Skin of body (tissue), 2 donors: ENCODE data around the gene PCNT. TPM values are rescaled to one million over a fixed set of nuclear protein-coding genes. Genes with fewer than 3 reads are reported as not detected.
"Not testable (repeated sequence)": the region's sequence is repeated elsewhere in the genome, so short reads cannot be mapped to it uniquely, and the experiment has no call there.

Experiments used
- DNase-seq: peaks from one replicate; lab custom pipeline; 2025; lab: John Stamatoyannopoulos, UW
- total RNA-seq: library from RNA; depleted of rRNA; stranded (reverse); fragments of >200 nt; gene quantifications from one replicate; pipeline ENCODE4 v1.2.3, GENCODE V29; 2014

PCNT gene
- total RNA-seq, 1 donor from 2014 or later = 27.8 TPM

- DNase-seq = no peak
These were observed 120.0 kb downstream of the PCNT start for GRCh38 chr21:46443910-46444309.

DNA sequence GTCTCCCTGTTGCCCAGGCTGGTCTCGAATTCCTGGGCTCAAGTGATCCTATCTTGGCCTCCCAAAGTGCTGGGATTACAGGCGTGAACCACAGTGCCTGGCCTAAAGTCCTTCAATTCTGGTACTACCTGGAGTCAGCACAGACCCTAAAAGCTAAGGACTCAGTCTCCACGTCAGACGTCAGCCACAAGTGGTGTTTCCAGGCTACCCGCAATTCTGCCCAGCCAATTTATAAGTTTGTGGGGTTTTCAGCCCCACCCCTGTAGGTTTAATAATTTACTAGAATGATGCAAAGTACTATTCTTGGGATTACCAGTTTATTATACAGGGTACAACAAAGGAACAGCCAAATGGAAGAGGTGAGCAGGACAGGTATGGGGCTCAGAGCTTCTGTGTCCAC is 124.2 kb downstream of the PCNT start:
- no peak for DNase-seq

DNA sequence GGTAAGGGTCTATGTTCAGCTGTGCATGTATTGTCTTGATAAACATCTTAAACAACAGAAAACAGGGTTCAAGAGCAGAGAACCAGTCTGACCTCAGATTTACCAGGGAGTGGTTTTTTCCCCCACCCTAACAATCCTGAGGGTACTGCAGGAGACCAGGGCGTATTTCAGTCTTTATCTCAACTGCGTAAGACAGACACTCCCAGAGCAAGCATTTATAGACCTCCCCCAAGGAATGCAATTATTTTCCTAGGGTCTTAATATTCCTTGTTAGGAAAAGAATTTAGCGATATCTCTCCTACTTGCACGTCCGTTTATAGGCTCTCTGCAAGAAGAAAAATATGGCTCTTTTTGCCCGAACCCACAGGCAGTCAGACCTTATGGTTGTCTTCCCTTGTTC is 124.9 kb downstream of the PCNT start:
- DNase-seq = not testable (repeated sequence)

- no peak for DNase-seq
These were observed 128.8 kb downstream of the PCNT start for GRCh38 chr21:46452710-46453109.

DNA sequence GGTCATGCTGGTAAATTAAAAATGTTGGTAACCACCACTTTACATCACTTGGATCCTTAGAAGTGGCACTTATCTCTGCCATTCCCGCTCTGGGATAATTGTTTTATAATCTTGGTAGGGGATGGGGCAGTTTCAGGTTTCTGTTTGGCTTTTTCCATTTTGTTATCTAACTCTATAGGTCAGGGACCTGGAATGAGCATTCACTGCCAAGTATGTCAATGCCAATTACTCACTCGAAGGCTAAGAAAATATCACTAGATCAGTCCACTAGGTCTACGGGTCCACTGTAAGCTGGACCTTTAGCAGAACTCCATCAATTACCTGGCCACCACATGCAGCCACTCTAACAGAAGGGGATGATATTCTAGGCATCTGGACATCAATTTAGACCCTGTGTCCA is 130.2 kb downstream of the PCNT start:
- DNase-seq = no peak

DNA sequence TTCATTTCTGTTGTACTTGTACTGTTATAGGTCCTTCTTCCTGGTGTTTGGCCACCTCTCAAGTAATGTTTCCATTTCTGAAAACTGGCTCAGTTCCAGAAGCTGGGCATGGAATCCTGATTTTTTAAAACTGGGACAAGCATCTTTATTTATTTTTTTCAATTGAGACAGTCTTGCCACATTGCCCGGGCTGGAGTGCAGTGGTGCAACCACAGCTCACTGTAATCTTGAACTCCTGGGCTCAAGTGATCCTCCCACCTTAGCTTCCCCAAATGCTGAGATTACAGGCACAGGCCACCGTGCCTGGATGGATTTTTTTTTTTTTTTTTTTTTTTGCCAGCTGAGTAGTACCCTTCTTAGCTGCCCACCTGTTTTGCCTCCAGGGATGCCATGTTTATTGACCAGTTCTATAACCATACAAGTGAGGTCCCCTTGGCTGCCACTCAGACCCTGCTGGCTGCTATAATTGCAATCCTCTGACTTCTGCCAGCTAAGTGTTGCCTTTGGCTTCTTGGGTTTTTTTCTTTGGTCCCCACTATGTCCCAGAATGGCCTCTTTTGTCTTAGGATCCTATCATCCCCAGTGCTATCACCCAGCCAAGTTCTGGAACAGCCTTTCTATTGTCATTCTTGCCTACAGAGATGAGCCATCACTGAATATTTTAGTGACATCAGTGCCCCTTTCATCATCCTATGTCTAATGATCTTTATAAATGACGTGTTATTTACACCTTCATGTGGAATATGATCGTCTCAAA is 130.9 kb downstream of the PCNT start:
- DNase-seq = no peak

GRCh38 chr21:46455575-46456385 is 131.8 kb downstream of the PCNT start:
- peak; percentile 44 for DNase-seq

- no peak for DNase-seq
These were observed 132.8 kb downstream of the PCNT start for GRCh38 chr21:46456750-46457149.

DNA sequence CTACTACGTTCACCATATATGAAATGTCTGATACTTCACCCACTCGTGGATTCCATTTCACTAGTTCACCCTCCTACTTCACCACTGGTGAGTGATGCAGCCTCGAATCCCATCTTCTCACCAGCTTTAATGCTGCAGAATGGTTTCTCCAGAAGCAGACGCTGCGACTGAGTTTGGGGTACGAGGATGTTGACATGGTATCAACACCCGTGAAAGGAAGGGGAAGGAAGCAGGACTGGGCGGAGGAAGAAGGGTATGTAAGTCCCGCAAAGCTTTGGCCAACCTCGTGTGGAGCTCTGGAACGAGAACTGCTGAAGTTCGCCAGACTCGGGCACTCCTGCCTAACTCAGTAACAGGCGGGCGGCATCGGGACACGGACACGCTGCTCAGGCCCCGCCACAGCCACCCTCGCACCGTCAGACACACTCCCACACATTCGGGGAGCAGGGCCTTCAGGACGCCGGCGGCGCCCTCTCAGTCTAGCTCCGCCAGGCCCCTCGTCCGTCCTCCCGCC is 133.9 kb downstream of the PCNT start:
- DNase-seq = no peak

- DNase-seq = peak; percentile 97
These were observed 134.5 kb downstream of the PCNT start, which contains the start of gene DIP2A for GRCh38 chr21:46458315-46459023. Gene DIP2A, plus strand, starts transcription at chr21:46458891. Its CDS starts 241 bp downstream, at chr21:46459132.

GRCh38 chr21:46459024-46459355 is 135.0 kb downstream of the PCNT start:
- DNase-seq = no peak

DNA sequence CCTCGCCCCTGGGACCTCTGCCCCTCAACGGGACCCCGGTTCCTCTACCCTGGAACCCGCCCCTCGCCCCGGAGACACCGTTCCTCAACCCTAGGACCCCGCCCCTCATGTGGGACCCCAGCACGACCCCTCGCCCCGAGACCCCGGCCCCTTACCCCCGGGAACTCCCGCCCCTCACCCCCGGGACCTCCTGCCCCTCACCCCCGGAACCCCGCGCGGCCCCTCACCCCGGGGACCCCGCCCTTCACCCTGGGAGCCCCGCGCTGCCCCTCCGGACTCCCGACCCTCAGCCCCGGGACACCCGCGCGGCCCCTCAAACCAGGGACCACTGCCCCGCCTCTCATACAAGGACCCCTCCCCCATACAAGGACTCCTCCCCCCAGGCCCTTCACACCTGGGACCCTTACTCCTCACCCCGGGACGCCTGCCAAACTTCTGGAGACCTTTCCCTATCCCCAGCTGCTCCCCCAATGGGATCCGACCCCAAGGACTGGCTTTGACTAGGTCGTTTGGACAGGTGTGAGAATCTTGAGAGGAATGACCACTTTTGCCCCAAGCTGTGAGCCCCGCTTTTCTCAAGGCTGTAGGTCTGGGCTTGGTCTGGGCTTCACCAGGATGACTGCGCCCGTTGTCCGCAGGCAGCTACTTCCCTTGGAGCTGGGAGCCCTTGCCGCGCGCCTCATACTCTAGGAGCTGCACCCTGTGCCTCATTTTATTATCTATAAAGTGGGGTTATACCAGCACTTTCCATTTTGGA is 135.6 kb downstream of the PCNT start:
- no peak for DNase-seq

GRCh38 chr21:46461909-46462308 is 138.0 kb downstream of the PCNT start:
- DNase-seq = no peak

DNA sequence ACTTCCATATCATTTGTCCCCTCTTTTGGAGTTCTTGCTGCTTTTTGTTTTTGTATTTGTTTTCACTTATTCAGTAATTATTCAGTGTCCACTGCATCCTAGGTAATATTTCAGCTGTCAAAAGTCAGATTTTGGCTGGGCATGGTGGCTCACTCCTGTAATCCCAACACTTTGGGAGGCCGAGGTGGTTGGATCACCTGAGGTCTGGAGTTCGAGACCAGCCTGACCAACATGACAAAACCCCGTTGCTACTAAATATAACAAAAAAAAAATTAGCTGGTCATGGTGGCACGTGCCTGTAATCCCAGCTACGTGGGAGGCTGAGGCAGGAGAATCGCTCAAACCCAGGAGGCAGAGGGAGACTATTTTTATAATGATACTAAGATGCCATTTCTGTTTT is 141.2 kb downstream of the PCNT start:
- DNase-seq = not testable (repeated sequence)

DNA sequence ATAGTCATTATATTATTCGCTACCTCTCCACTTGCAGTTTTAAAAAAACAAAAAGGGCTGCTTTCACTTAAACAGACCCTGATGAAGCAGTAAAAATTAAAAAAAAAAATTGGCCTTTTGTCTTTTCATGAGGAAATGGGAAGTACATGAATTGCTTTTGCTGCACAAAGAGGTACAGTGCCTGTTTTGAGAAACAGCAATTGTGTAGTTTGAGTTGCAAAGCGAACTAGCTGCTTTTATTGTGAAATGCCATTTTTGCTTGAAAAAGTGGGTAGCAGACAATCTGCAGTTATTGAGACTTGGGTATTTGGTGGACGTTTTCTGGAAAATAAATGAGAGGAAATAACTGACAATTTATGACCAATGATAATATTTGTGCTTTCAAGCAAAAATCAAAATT is 141.7 kb downstream of the PCNT start:
- DNase-seq = no peak

DNA sequence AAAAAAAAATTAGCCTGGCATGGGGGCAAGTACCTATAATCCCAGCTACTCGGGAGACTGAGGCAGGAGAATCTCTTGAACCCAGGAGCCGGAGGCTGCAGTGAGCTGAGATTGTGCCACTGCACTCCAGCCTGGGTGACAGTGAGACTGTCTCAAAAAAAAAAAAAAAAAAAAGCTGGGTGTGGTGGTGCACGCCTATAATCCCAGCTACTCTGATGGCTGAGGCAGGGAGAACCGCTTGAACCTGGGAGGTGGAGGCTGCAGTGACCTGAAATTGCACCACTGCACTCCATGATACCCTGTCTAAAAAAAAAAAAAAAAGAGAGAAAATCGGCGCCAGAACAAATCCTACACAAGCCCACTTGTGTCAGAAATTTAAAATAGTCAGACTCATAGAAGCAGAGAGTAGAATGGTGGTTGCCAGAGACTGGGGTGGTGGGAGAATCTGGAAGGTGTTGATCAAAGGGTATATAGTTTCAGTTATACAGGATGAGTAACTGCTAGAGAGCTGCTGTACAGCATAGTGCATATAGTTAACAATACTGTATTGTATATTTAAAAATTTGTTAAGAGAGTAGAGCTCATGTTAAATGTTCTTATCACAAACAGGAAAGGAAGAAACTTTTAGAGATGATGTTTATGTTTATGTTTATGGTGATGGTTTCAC is 144.3 kb downstream of the PCNT start:
- DNase-seq = no peak

DNA sequence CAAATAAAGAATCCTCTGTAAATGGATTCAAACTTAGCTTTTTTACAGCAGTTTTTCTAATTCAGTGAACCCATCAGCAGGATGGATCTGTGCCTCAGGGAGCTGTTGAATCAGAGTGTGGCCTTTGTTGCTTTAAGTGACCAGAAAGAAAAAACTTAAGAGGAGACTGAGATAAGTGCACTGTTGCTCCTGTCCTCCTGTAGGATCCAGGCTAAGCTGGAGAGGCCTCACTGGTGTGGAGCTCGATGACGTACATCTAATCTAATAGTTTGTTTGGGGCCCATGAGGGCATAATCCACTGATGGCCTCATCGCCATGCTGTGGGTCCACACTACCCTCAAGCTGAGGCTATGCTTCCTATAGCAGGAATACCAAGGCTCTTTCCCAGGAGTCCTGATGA is 145.3 kb downstream of the PCNT start:
- no peak for DNase-seq

- no peak for DNase-seq
These were observed 147.6 kb downstream of the PCNT start for GRCh38 chr21:46471514-46471913.

DNA sequence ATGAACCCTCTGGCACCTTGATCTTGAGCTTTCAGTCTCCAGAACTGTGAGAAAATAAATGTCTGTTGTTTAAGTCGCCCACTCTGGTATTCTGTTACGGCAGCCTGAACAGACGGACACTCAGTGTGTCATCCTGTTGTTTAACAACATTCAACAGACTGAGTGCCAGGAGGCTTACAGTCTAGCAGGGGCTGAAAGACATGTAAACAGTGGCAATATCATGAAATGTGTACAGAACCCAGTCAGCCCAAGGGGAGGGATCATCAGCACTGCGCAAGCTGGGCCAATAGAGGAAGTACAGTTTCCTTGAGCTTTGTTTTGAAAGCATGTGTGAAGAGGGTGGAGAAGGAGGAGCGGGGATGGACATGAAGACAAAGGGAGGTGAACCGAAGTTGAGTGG is 148.3 kb downstream of the PCNT start:
- no peak for DNase-seq

GRCh38 chr21:46474382-46474781 is 150.4 kb downstream of the PCNT start:
- DNase-seq = no peak

GRCh38 chr21:46475296-46475695 is 151.3 kb downstream of the PCNT start:
- DNase-seq = no peak
